ENCODE measurements around the gene FCHSD2.

DNA sequence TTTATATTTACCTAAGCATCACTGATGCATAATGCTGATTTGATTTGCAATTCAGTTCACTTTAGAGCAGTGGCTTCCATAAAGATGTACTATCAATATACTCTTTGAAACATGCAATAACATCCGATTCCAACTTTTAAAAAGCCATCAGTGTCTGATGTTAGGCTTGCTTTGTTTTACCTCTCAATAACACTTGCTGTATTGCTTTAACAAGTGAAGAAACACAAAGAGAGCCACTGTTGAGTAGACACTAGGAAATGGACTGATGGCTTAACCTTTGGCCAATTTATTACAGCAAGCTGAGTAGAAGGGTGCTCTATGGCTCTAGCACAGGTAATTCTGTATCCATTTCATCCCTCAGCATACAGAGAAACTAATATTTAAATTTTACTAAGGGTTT, 122.1 kb downstream of the FCHSD2 start:
- TF ChIP-seq, protein P1, sequence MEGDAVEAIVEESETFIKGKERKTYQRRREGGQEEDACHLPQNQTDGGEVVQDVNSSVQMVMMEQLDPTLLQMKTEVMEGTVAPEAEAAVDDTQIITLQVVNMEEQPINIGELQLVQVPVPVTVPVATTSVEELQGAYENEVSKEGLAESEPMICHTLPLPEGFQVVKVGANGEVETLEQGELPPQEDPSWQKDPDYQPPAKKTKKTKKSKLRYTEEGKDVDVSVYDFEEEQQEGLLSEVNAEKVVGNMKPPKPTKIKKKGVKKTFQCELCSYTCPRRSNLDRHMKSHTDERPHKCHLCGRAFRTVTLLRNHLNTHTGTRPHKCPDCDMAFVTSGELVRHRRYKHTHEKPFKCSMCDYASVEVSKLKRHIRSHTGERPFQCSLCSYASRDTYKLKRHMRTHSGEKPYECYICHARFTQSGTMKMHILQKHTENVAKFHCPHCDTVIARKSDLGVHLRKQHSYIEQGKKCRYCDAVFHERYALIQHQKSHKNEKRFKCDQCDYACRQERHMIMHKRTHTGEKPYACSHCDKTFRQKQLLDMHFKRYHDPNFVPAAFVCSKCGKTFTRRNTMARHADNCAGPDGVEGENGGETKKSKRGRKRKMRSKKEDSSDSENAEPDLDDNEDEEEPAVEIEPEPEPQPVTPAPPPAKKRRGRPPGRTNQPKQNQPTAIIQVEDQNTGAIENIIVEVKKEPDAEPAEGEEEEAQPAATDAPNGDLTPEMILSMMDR (IDR thresholded peaks at IDR 0.05) = no peak
- TF ChIP-seq POLR2AphosphoS5 (IDR thresholded peaks at IDR 0.05) (no peak), POLR2A (IDR thresholded peaks at IDR 0.05) (no peak)

All from upper lobe of left lung (tissue), 4 donors.